ENCODE measurements around the gene GRK5.

GRK5 gene

GRCh38 chr10:119278126-119278709 lies 70.8 kb downstream of the GRK5 start:
- no peak for DNase-seq

DNA sequence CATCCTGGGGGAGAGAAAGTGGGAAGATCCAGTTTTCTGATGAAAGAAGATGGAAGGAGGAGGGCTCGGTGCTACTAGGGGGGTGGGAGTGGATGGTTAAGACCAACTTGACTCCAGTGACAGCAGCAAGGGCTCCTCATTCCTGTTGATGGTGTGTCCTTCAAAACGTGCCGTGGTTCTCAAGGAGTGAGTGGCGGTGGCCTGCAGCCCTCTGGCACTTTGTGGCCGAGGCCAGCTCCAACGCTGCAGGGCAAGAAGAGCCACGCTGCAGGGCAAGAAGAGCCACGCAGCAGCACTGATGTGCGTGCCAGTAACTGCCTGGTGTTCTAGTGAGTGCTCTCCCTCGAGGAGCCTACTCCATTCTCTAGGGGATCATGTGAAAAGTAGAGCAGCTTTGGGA lies 72.1 kb downstream of the GRK5 start:
- DNase-seq: no peak

DNA sequence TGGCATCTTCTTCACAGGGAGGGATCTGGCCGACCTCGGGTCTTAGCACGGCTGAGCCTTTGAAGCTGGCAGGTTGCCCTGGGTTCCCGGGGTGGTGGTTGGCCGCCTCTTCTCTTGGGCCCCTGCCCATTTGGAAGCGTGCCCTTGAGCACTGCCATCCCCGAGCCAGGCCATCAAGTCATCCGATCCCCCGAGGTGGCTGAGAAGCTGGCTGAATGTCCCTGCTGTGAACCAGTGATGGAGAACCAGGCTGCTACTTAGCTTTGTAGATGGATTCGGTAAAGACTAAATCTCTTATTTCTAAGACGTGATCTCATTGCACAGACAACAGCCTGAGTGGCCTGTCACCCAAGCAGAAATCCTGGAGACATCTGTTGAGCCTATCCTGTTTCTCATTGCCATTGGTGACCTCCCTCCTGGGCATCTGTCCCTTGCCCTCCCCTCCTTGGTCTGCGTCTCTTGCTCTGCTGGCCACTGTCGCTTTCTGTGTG lies 74.3 kb downstream of the GRK5 start:
- DNase-seq: no peak

DNA sequence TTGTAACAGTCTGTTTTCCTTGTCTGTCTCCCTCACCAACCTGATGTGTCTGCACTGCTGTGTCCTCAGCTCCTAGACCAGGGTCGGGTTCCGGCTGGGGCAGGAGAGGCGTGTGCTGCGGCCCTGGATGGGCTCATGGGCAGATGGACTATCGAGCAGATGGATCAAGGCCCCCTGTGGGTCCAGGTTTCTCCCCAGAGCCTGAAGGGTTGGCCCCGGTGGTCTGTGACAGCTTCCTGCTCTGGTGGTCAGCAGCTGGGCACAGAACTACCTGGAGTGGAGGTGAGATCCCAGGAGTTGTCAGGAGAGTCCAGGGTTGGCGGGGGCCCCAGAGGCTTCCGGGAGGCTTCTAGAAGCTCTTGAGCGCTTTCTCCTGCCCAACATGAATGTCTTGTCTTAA lies 75.1 kb downstream of the GRK5 start:
- no peak for DNase-seq

DNA sequence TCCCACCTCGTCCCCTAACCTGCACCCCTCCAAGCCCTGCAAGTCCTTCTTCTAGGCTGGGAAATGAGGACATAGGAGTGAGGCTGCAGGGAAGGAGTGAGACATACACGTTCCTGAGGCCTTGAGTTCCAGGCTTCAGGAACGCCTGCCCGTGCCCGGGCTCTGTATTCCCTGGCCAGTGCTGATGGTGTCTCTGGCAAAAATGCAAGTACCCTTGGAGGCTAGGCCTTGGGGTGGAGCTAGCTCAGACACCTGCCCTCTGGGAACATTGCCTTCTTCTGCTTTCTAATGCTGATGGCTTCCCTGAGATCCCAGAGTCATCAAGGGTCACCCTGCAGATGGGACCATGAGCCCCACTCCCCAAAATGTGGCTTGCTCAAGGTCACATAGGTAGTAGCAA lies 76.0 kb downstream of the GRK5 start:
- DNase-seq: no peak

GRCh38 chr10:119283818-119284217 lies 76.4 kb downstream of the GRK5 start:
- peak; percentile 73 for DNase-seq

GRCh38 chr10:119284679-119285096 lies 77.3 kb downstream of the GRK5 start:
- DNase-seq: no peak

DNA sequence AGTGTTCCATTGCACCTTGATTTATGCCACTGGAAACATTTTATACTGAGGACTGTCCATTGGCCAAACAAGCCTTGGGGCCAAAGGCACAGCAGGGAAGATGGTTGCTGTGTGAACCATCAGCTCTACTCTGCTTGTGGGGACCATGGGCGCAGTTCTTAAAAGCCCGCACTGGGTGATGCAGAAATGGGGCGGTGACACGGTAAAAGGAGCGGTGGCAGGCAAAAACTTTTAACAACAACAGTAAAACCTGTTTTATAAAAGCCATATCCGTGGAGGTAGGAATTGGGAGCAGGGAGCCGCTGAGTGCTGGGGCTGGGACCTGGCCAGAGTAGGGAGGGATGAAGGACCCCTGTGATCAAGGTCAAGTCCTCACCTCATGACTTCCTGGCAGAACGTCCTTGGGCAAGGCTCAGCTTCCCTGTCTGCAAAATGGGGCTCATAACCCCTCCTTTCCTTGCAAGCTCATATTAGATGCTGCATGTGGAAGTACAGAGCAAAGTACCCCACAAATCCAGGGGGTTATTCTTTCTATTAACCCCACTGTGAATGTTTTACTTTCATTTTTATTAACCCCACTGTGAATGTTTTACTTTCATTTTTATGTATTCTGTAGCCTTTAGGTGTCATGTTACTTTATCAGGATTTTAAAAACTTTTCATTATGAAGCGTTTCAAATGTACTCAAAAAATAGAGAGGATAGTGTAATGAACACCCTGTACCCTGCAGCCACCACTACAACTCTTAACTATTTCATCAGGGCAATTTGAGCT lies 78.3 kb downstream of the GRK5 start:
- DNase-seq: no peak

GRCh38 chr10:119286516-119286915 lies 79.1 kb downstream of the GRK5 start:
- no peak for DNase-seq

- no peak for DNase-seq
Measured at GRCh38 chr10:119286983-119287633, 79.7 kb downstream of the GRK5 start.

DNA sequence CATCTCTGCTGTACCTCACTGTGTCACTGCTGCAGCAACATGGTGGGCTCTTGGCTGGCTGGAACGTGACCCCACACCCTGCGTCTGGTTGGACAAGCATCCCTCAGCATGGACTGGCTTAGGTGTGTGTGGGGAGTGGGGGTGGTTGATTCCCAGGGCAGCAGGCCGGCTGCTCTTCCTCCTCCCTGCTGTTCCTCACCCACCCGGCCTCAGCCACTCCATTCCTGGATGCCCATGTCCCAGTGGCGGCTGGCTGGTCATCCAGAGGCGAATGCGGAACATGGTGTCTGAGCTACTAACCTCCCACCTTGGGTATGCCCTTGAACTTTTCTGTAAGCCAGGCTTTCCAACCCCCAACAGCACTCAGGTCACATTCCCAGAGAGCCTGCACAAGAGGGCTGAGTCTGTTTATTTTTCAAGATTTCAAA lies 81.2 kb downstream of the GRK5 start:
- no peak for DNase-seq

- DNase-seq: no peak
Measured at GRCh38 chr10:119289227-119289920, 82.0 kb downstream of the GRK5 start.

DNA sequence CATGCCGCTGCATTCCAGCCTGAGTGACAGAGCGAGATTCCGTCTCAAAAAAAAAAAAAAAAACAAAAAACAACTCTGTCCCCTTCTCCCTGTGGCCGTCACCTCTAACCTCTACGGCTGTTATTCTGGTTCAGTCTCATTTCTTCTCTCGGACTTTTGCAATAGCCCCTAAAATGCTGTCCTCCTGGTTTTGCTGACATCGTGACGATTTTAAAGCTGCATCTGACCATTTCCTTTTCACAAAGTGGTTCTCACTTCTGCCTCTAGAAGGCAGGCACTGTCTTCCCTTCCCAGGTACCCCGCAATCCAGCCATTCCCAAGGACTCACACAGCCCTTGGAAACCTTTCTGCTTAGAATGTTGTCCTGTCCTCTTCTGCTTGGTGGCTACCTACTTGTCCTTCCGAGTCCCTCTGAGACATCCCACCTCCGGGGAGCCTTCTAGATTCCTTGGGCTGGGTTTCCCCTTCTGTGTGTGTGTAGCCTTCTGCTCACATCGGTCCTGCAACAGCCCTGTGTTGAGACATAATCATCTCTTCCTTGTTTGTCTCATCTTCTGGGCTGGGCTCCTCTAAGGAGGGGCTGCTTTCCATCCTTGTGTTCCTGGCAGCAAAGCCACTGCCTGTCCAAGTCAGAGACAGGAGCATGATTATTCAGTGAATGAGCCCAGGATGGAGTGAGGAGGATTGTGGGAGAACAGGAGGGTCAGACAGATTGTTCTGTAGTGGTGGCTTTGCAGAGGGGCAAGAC lies 83.1 kb downstream of the GRK5 start:
- no peak for DNase-seq

- no peak for DNase-seq
Measured at GRCh38 chr10:119291223-119291900, 84.0 kb downstream of the GRK5 start.

DNA sequence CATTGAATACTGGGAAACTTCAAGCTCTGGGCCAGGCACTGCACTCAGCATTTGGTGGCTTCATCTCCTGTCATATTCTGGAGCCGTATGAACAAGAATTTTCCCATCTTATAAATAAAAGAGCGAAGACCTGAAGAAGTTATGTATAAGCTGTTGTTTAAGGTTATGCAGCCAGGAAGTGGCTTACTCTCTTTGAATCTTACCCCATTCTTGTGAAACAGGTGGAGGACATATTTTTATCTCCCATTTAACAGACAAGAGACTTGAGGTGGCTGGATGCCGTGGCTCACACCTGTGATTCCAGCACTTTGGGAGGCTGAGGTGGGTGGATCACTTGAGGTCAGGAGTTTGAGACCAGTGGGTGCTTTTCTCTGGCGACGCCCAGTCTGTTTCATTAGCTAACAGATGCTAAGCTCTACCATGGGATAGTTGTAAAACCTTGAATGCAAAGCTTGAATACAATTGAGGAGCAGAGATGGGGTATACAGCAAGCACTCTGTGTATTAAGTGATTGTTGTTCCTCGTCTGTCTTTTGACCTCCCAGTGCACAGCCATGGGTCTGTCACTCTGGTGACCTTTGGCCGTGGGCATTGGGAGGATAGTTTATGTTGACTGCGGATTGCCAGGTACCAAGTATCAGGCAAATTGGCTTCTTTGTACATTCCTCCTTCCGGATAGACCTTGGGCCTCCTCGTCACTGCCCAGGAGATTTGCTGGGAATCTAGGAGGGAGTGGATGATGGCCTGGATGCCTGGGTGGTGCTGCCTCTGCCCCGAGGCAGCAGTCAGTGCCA lies 85.8 kb downstream of the GRK5 start:
- DNase-seq: no peak

GRCh38 chr10:119296703-119297102 lies 89.3 kb downstream of the GRK5 start:
- DNase-seq: no peak

- no peak for DNase-seq
Measured at GRCh38 chr10:119297207-119297968, 90.0 kb downstream of the GRK5 start.

DNA sequence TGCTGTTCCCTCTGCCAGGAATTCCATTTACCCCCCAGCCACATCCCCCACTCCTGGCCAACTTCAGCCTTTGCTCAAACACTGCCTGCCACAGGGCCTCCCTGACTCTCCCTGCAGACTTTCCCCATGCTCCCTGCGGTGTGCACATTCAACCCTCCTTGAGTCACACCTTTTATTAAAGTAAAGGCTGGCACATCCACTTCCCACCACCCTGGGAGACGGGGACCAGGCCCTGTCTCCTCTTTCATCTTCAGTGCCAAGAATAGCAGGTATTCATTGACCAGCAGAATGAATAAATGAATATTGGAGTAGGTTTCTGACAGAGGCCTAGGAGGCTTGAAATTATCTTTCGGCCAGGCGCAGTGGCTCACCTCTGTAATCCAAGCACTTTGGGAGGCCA lies 91.4 kb downstream of the GRK5 start:
- DNase-seq: no peak

DNA sequence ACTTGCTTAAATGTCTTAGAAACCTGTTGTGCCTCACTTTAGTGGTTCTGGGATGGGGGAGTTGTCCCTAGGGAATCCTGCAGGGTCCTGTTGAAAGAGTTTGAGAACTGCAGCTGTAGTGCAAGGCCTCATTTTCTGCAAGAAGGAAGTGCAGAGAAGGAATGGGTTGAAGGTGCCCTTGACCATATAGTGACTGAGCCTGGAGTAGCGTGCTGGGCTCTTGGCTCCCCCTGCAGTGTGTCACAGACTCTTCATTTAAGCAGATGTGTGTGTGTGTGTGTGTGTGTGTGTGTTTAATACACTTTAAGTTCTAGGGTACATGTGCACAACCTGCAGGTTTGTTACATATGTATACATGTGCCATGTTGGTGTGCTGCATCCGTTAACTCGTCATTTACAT lies 92.2 kb downstream of the GRK5 start:
- no peak for DNase-seq

GRCh38 chr10:119301397-119301796 lies 94.0 kb downstream of the GRK5 start:
- peak; percentile 86 for DNase-seq
